Stimulated activated CD8-positive, alpha-beta memory T cell treated with anti-CD3 and anti-CD28 coated beads, Interleukin-4, amount 100 ng/mL, for 24 hours (primary cell): ENCODE data around the gene RAI14.
"Not testable (repeated sequence)": the region's sequence is repeated elsewhere in the genome, so short reads cannot be mapped to it uniquely, and the experiment has no call there.

ENCODE experiments used
- DNase-seq: peaks from one replicate; pipeline ENCODE4 v3.0.0-alpha.2; 2020; ENCODE audit warnings: low read depth

Gene RAI14

GRCh38 chr5:34731435-34732232 is 75.5 kb downstream of the RAI14 start:
- no peak for DNase-seq

- no peak for DNase-seq
Observed at GRCh38 chr5:34734326-34734725, 78.2 kb downstream of the RAI14 start.

GRCh38 chr5:34735491-34736426 is 79.6 kb downstream of the RAI14 start:
- no peak for DNase-seq

- no peak for DNase-seq
Observed at GRCh38 chr5:34736445-34737115, 80.5 kb downstream of the RAI14 start.

- DNase-seq, result no peak
Observed at GRCh38 chr5:34737731-34738130, 81.6 kb downstream of the RAI14 start.

- no peak for DNase-seq
Observed at GRCh38 chr5:34738381-34738780, 82.3 kb downstream of the RAI14 start.

- DNase-seq, result no peak
Observed at GRCh38 chr5:34740389-34740806, 84.3 kb downstream of the RAI14 start.

GRCh38 chr5:34742061-34742460 is 85.9 kb downstream of the RAI14 start:
- no peak for DNase-seq

GRCh38 chr5:34743878-34744277 is 87.8 kb downstream of the RAI14 start:
- no peak for DNase-seq

- DNase-seq, result no peak
Observed at GRCh38 chr5:34748431-34748830, 92.3 kb downstream of the RAI14 start.

GRCh38 chr5:34749431-34749873 is 93.3 kb downstream of the RAI14 start:
- no peak for DNase-seq

- DNase-seq, result no peak
Observed at GRCh38 chr5:34750206-34750605, 94.1 kb downstream of the RAI14 start.

- DNase-seq, result no peak
Observed at GRCh38 chr5:34751807-34752736, 95.9 kb downstream of the RAI14 start.

GRCh38 chr5:34753236-34753635 is 97.1 kb downstream of the RAI14 start:
- not testable (repeated sequence) for DNase-seq

GRCh38 chr5:34755926-34756325 is 99.8 kb downstream of the RAI14 start:
- no peak for DNase-seq

GRCh38 chr5:34756781-34757624 is 100.9 kb downstream of the RAI14 start:
- DNase-seq, result no peak

- no peak for DNase-seq
Observed at GRCh38 chr5:34758514-34758913, 102.4 kb downstream of the RAI14 start.

- DNase-seq, result not testable (repeated sequence)
Observed at GRCh38 chr5:34759213-34759612, 103.1 kb downstream of the RAI14 start.

GRCh38 chr5:34765662-34766061 is 109.5 kb downstream of the RAI14 start:
- no peak for DNase-seq

- DNase-seq, result no peak
Observed at GRCh38 chr5:34767180-34767579, 111.1 kb downstream of the RAI14 start.
